Omental fat pad (tissue), 4 donors: ENCODE data around the gene TNIP3. TPM values are rescaled to one million over a fixed set of nuclear protein-coding genes. Genes with fewer than 3 reads are reported as not detected.
A peak's percentile ranks its signal among the peaks of the same experiment; 100 is the strongest.

Experiments
- ATAC-seq: fragments of 150-250 bp; one replicate; pipeline ENCODE4 v1.9.1; 2016; ENCODE audit warnings: mild to moderate bottlenecking, moderate library complexity; ENCODE audit not compliant: low FRiP score
- DNase-seq: peaks from one replicate; pipeline ENCODE4 v3.0.0-alpha.2; 2019; ENCODE audit warnings: low spot score
- CTCF ChIP-seq, 3 donors: fragments of 450-650 bp; IDR thresholded peaks; one replicate each; pipeline ENCODE4 v1.5.1; 2016 to 2017; ENCODE audit warnings: antibody characterized with exemption in 3 of 3, mild to moderate bottlenecking in 3 of 3, moderate library complexity in 2 of 3
- total RNA-seq, 4 donors: library from RNA; depleted of rRNA; stranded (reverse); fragments of >200 nt; gene quantifications; one replicate each; pipeline ENCODE4 v1.1.0, GENCODE V29; 2016

Gene TNIP3
- total RNA-seq, 4 donors from 2014 or later, result 1.3 to 1.7 TPM; not detected in 2

GRCh38 chr4:121156822-121157769 is 7.0 kb downstream of the TNIP3 start:
- ATAC-seq (peak; percentile 54), DNase-seq (no peak)
- no peak for TF ChIP-seq CTCF (IDR thresholded peaks at IDR 0.05)

GRCh38 chr4:121155893-121156292 is 8.2 kb downstream of the TNIP3 start:
- no peak for DNase-seq
- no peak for TF ChIP-seq CTCF (IDR thresholded peaks at IDR 0.05)
- no peak for ATAC-seq

- ATAC-seq (no peak), DNase-seq (no peak)
- TF ChIP-seq CTCF (IDR thresholded peaks at IDR 0.05), result no peak
These were observed 10.0 kb downstream of the TNIP3 start for GRCh38 chr4:121154103-121154515.

GRCh38 chr4:121151942-121152341 is 12.2 kb downstream of the TNIP3 start:
- DNase-seq (no peak), ATAC-seq (no peak)
- TF ChIP-seq CTCF (IDR thresholded peaks at IDR 0.05), result no peak

- no peak for TF ChIP-seq CTCF (IDR thresholded peaks at IDR 0.05)
- ATAC-seq (no peak), DNase-seq (no peak)
These were observed 13.6 kb downstream of the TNIP3 start for GRCh38 chr4:121150486-121150885.

- no peak for DNase-seq
- TF ChIP-seq CTCF (IDR thresholded peaks at IDR 0.05), result no peak
- no peak for ATAC-seq
These were observed 14.1 kb downstream of the TNIP3 start for GRCh38 chr4:121150003-121150402.

- DNase-seq (no peak), ATAC-seq (no peak)
- TF ChIP-seq CTCF (IDR thresholded peaks at IDR 0.05), result no peak
These were observed 15.5 kb downstream of the TNIP3 start for GRCh38 chr4:121148621-121149020.
